BE2C (cell line): ENCODE data around the gene GRID1.

Experiments
- DNase-seq: peaks from one replicate; pipeline ENCODE4 v3.0.0-alpha.2; 2020
- H3K27me3 ChIP-seq: fragments of 250-450 bp; sonication (Bioruptor Pico); 2 replicates; pipeline ENCODE4 v1.5.1; 2020; ENCODE audit warnings: mild to moderate bottlenecking
- H3K36me3 ChIP-seq: fragments of 250-450 bp; sonication (Bioruptor Pico); 2 replicates; pipeline ENCODE4 v1.5.1; 2020; ENCODE audit warnings: mild to moderate bottlenecking
- H3K4me1 ChIP-seq: fragments of 250-450 bp; sonication (Bioruptor Pico); 2 replicates; pipeline ENCODE4 v1.5.1; 2020
- H3K4me3 ChIP-seq: 2 replicates; pipeline ENCODE4 v1.5.1; 2011; ENCODE audit warnings: low read depth, low read length
- H3K9me3 ChIP-seq: fragments of 250-450 bp; sonication (Bioruptor Pico); 2 replicates; pipeline ENCODE4 v1.5.1; 2020
- CTCF ChIP-seq: IDR thresholded peaks from 2 replicates; pipeline ENCODE4 v1.5.1; 2012; ENCODE audit warnings: mild to moderate bottlenecking, low read depth, low read length

The GRID1 gene

GRCh38 chr10:85609509-85609908, 757.1 kb downstream of the GRID1 start:
- Histone ChIP-seq H3K36me3 (no peaks in the 10 kb centered on the region), H3K4me1 (no peaks in the 10 kb centered on the region), H3K9me3 (no peaks in the 10 kb centered on the region), H3K4me3 (no peak overlapping the region), H3K27me3 (no peaks in the 10 kb centered on the region)
- no peak for TF ChIP-seq CTCF
- DNase-seq = no peak

DNA sequence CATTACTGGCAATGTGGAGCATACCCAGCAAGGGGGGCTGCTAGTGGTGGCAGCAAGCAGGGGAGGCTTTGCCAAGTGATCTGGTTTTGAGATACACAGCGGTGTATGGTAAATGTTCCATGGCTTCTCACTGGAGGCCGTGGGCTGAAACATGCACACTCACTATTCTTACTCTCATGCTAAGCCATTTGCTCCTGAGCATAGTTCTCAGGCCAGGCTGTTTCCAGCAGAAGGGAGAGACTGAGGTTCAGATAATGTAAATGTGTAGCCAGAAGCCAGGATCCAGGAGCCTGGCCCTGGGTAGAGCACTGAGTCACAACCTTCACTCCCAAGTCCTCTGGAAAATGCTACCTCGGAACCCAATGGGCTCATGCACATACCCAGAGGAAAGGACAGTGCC, 757.9 kb downstream of the GRID1 start:
- Histone ChIP-seq H3K4me3 (no peak overlapping the region), H3K36me3 (no peaks in the 10 kb centered on the region), H3K27me3 (no peaks in the 10 kb centered on the region), H3K9me3 (no peaks in the 10 kb centered on the region), H3K4me1 (no peaks in the 10 kb centered on the region)
- no peak for DNase-seq
- no peak for TF ChIP-seq CTCF

DNA sequence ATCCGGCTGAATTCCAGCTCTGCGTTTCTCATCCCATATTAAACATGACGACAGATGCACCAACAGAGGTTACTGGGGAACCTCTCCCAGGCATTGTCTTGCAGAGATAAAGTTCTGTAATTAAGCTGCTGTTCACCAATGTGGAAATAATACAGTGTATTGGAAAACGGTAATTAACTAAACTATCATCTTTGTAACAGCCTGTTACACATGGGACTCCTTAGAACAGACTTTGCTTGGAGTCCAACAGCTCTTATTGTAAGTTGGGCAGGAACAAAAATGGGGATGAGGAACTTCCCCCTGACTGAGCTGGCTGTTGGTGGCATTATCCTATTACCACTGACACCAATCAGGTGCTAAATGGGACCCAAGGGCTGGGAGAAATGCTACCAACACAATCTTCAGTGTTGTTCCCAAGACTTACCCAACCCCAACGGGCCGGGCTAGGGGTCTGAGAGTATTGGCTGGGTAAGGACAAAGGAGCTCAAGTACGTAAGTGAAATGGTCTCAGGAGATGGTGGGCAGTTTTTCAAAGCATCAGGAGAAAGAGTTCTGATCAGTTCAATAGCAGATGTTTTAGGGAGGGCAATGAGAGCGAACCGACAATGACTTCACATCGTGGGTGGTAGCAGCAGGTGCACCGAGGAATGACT, 759.4 kb downstream of the GRID1 start:
- H3K27me3 ChIP-seq = no peaks in the 10 kb centered on the region
- no peak overlapping the region for H3K4me3 ChIP-seq
- no peak for TF ChIP-seq CTCF
- H3K9me3 ChIP-seq = no peaks in the 10 kb centered on the region
- H3K4me1 ChIP-seq = no peaks in the 10 kb centered on the region
- DNase-seq = no peak
- H3K36me3 ChIP-seq = no peaks in the 10 kb centered on the region

GRCh38 chr10:85606401-85606800, 760.2 kb downstream of the GRID1 start:
- DNase-seq = no peak
- no peaks in the 10 kb centered on the region for H3K9me3 ChIP-seq
- H3K27me3 ChIP-seq = no peaks in the 10 kb centered on the region
- H3K36me3 ChIP-seq = no peaks in the 10 kb centered on the region
- no peak overlapping the region for H3K4me3 ChIP-seq
- no peaks in the 10 kb centered on the region for H3K4me1 ChIP-seq
- TF ChIP-seq CTCF = no peak

GRCh38 chr10:85604884-85605283, 761.7 kb downstream of the GRID1 start:
- Histone ChIP-seq H3K27me3 (no peaks in the 10 kb centered on the region), H3K4me3 (no peak overlapping the region), H3K4me1 (no peaks in the 10 kb centered on the region), H3K9me3 (no peaks in the 10 kb centered on the region), H3K36me3 (no peaks in the 10 kb centered on the region)
- DNase-seq = no peak
- TF ChIP-seq CTCF = no peak

GRCh38 chr10:85604136-85604725, 762.4 kb downstream of the GRID1 start:
- no peak for TF ChIP-seq CTCF
- Histone ChIP-seq H3K4me3 (no peak overlapping the region), H3K36me3 (no peaks in the 10 kb centered on the region), H3K9me3 (no peaks in the 10 kb centered on the region), H3K27me3 (no peaks in the 10 kb centered on the region), H3K4me1 (no peaks in the 10 kb centered on the region)
- DNase-seq = no peak
